T-helper 2 cell treated with Interferon-gamma antibody and Interleukin-4, amounts not matched to agents 100 ng/mL and 5 ng/mL, for 36 hours (primary cell): ENCODE results near the gene KRT35. TPM values are rescaled to one million over a fixed set of nuclear protein-coding genes. Genes with fewer than 3 reads are reported as not detected.
"Not testable (repeated sequence)": the region's sequence is repeated elsewhere in the genome, so short reads cannot be mapped to it uniquely, and the experiment has no call there.

Experiments used
- intact Hi-C: fragments of 100-400 bp; cut with micrococcal nuclease; formaldehyde crosslinking; loops from one replicate; pipeline ENCODE4 v1.15.1; 2023
- total RNA-seq: library from RNA; stranded (reverse); gene quantifications from 2 replicates; pipeline ENCODE4 v1.2.3, GENCODE V29; 2022

The KRT35 gene
- total RNA-seq, 1 donor from 2014 or later: not detected

GRCh38 chr17:41463746-41464145, 17.2 kb downstream of the KRT35 start:
- intact Hi-C loops: no loop called here

- intact Hi-C loops: no loop called here
Observed at GRCh38 chr17:41462705-41463104, 18.2 kb downstream of the KRT35 start.

- intact Hi-C loops: no loop called here
Observed at GRCh38 chr17:41457676-41458075, 23.3 kb downstream of the KRT35 start.

GRCh38 chr17:41456204-41456603, 24.7 kb downstream of the KRT35 start:
- intact Hi-C loops: no loop called here

GRCh38 chr17:41455236-41455635, 25.7 kb downstream of the KRT35 start:
- intact Hi-C loops: no loop called here

- intact Hi-C loops: no loop called here
Observed at GRCh38 chr17:41453066-41453465, 27.9 kb downstream of the KRT35 start.

- intact Hi-C loops: no loop called here
Observed at GRCh38 chr17:41452281-41452680, 28.7 kb downstream of the KRT35 start.

- intact Hi-C loops: no loop called here
Observed at GRCh38 chr17:41451154-41451728, 29.7 kb downstream of the KRT35 start.

- intact Hi-C loops: no loop called here
Observed at GRCh38 chr17:41449008-41449407, 31.9 kb downstream of the KRT35 start.

- intact Hi-C loops: no loop called here
Observed at GRCh38 chr17:41448506-41448905, 32.4 kb downstream of the KRT35 start.

- intact Hi-C loops: no loop called here
Observed at GRCh38 chr17:41446806-41447205, 34.1 kb downstream of the KRT35 start.

- intact Hi-C loops: no loop called here
Observed at GRCh38 chr17:41444640-41445039, 36.3 kb downstream of the KRT35 start.

GRCh38 chr17:41444186-41444585, 36.8 kb downstream of the KRT35 start:
- intact Hi-C loops: no loop called here

- intact Hi-C loops: no loop called here
Observed at GRCh38 chr17:41442739-41443138, 38.2 kb downstream of the KRT35 start.

GRCh38 chr17:41440531-41441033, 40.4 kb downstream of the KRT35 start, which contains the start of gene KRT38:
TSS of gene KRT38 (minus strand) at chr17:41440983. CDS start at chr17:41440921, 62 bp downstream.
- intact Hi-C loops: no loop called here

GRCh38 chr17:41439375-41439774, 41.6 kb downstream of the KRT35 start:
- intact Hi-C loops: no loop called here

GRCh38 chr17:41437769-41438168, 43.2 kb downstream of the KRT35 start:
- intact Hi-C loops: no loop called here

- intact Hi-C loops: no loop called here
Observed at GRCh38 chr17:41437254-41437653, 43.7 kb downstream of the KRT35 start.

- intact Hi-C loops: no loop called here
Observed at GRCh38 chr17:41434415-41434814, 46.5 kb downstream of the KRT35 start.

GRCh38 chr17:41434005-41434404, 46.9 kb downstream of the KRT35 start:
- intact Hi-C loops: no loop called here

- intact Hi-C loops: no loop called here
Observed at GRCh38 chr17:41433586-41433985, 47.4 kb downstream of the KRT35 start.

GRCh38 chr17:41430376-41430775, 50.6 kb downstream of the KRT35 start:
- intact Hi-C loops: not testable (repeated sequence)

- intact Hi-C loops: no loop called here
Observed at GRCh38 chr17:41429667-41430066, 51.3 kb downstream of the KRT35 start.
